OCI-LY1 (cell line): Measurements from ENCODE around the gene RAB41.

ENCODE experiments used
- H2AFZ ChIP-seq: fragments of 200-600 bp; sonication (generic), shearing (Covaris generic); 2 replicates; pipeline ENCODE4 v1.6.0; 2014; ENCODE audit warnings: antibody characterized with exemption, mild to moderate bottlenecking, low read length
- H3F3A ChIP-seq: fragments of 200-600 bp; sonication (generic), shearing (Covaris generic); 2 replicates; pipeline ENCODE4 v1.6.0; 2014; ENCODE audit warnings: mild to moderate bottlenecking, antibody characterized with exemption, low read length, moderate library complexity; ENCODE audit not compliant: insufficient read depth
- H3K27ac ChIP-seq: fragments of 200-600 bp; sonication (generic); 2 replicates; pipeline ENCODE4 v1.5.1; 2014; ENCODE audit warnings: low read length, mixed run types, mild to moderate bottlenecking, low read depth; ENCODE audit not compliant: poor library complexity, severe bottlenecking
- H3K27me3 ChIP-seq: fragments of 200-600 bp; sonication (generic); 2 replicates; pipeline ENCODE4 v1.6.0; 2014; ENCODE audit warnings: antibody characterized with exemption, mild to moderate bottlenecking, low read length, moderate library complexity; ENCODE audit not compliant: insufficient read depth
- H3K36me3 ChIP-seq: fragments of 200-600 bp; sonication (generic); 2 replicates; pipeline ENCODE4 v1.6.1; 2014; ENCODE audit warnings: mild to moderate bottlenecking, antibody characterized with exemption, low read length, moderate library complexity, mixed read lengths; ENCODE audit not compliant: insufficient read depth
- H3K4me1 ChIP-seq: fragments of 200-600 bp; sonication (generic); 2 replicates; pipeline ENCODE4 v1.5.1; 2014; ENCODE audit warnings: mild to moderate bottlenecking, low read length, moderate library complexity; ENCODE audit not compliant: insufficient read depth, severe bottlenecking
- H3K4me2 ChIP-seq: fragments of 200-600 bp; sonication (generic), shearing (Covaris generic); 2 replicates; pipeline ENCODE4 v1.6.1; 2014; ENCODE audit warnings: low read length
- H3K4me3 ChIP-seq: fragments of 200-600 bp; sonication (generic); 2 replicates; pipeline ENCODE4 v1.5.1; 2014; ENCODE audit warnings: low read length, low read depth, mild to moderate bottlenecking, mixed read lengths; ENCODE audit not compliant: poor library complexity, severe bottlenecking
- H3K79me2 ChIP-seq: fragments of 200-600 bp; shearing (Covaris generic); 2 replicates; pipeline ENCODE4 v1.6.1; 2016; ENCODE audit warnings: mixed run types, low read length, mixed read lengths; ENCODE audit not compliant: insufficient read depth
- H3K9ac ChIP-seq: fragments of 200-600 bp; sonication (generic), shearing (Covaris generic); 2 replicates; pipeline ENCODE4 v1.6.1; 2014; ENCODE audit warnings: mild to moderate bottlenecking, low read length, mixed read lengths
- H3K9me2 ChIP-seq: fragments of 200-600 bp; sonication (generic), shearing (Covaris generic); 2 replicates; pipeline ENCODE4 v1.6.1; 2014; ENCODE audit warnings: low read depth, mild to moderate bottlenecking, low read length, mixed read lengths
- H3K9me3 ChIP-seq: fragments of 200-600 bp; shearing (Covaris generic); 2 replicates; pipeline ENCODE4 v1.6.1; 2014; ENCODE audit warnings: low read length, mixed read lengths
- H4K20me1 ChIP-seq: fragments of 200-600 bp; sonication (generic), shearing (Covaris generic); 2 replicates; pipeline ENCODE4 v1.6.0; 2016; ENCODE audit warnings: mild to moderate bottlenecking, low read length; ENCODE audit not compliant: insufficient read depth
- EZH2 ChIP-seq: fragments of 200-600 bp; sonication (generic), shearing (Covaris generic); IDR thresholded peaks from 2 replicates; pipeline ENCODE4 v1.8.0; 2017; ENCODE audit warnings: borderline replicate concordance, mixed run types, mild to moderate bottlenecking, antibody characterized with exemption, low read length, moderate library complexity, mixed read lengths
- TF ChIP-seq, protein P1 (sequence below): fragments of 200-600 bp; sonication (generic), shearing (Covaris generic); IDR thresholded peaks from 2 replicates; pipeline ENCODE4 v1.5.1; 2017; ENCODE audit warnings: mild to moderate bottlenecking, antibody characterized with exemption, low read length, moderate library complexity, mixed read lengths

The RAB41 gene

DNA sequence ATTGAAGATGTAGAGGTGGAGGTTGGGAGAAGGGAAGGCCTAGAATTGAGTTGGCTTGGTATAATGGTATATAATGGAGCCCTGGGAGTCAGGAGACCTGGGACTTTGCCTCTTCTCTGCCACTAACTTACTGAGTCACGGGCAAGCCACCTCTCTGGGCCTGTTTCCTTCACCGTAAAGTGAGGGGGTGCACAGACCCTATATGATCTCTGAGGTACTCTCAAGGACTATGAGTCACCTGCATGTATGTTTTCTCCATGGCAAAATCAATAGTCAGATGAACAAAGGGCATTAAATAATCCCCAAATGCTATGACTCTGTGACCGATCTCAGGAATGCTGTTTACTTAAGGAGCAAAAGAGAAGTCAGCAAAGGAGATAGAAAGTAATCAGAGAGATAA, 27.1 kb upstream of the RAB41 start:
- no peaks in the 10 kb centered on the region for H3K9me3 ChIP-seq
- TF ChIP-seq, protein P1, sequence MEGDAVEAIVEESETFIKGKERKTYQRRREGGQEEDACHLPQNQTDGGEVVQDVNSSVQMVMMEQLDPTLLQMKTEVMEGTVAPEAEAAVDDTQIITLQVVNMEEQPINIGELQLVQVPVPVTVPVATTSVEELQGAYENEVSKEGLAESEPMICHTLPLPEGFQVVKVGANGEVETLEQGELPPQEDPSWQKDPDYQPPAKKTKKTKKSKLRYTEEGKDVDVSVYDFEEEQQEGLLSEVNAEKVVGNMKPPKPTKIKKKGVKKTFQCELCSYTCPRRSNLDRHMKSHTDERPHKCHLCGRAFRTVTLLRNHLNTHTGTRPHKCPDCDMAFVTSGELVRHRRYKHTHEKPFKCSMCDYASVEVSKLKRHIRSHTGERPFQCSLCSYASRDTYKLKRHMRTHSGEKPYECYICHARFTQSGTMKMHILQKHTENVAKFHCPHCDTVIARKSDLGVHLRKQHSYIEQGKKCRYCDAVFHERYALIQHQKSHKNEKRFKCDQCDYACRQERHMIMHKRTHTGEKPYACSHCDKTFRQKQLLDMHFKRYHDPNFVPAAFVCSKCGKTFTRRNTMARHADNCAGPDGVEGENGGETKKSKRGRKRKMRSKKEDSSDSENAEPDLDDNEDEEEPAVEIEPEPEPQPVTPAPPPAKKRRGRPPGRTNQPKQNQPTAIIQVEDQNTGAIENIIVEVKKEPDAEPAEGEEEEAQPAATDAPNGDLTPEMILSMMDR, result no peak
- no peak for TF ChIP-seq EZH2
- H4K20me1 ChIP-seq, result no peaks in the 10 kb centered on the region
- no peaks in the 10 kb centered on the region for H3K9me2 ChIP-seq
- no peaks in the 10 kb centered on the region for H3K4me1 ChIP-seq
- H3F3A ChIP-seq, result no peaks in the 10 kb centered on the region
- H3K9ac ChIP-seq, result no peak overlapping the region
- H3K4me3 ChIP-seq, result no peak overlapping the region
- H3K27me3 ChIP-seq, result no peaks in the 10 kb centered on the region
- H3K27ac ChIP-seq, result no peak overlapping the region
- H2AFZ ChIP-seq, result no peak overlapping the region
- no peak overlapping the region for H3K4me2 ChIP-seq
- no peaks in the 10 kb centered on the region for H3K36me3 ChIP-seq
- H3K79me2 ChIP-seq, result no peaks in the 10 kb centered on the region

DNA sequence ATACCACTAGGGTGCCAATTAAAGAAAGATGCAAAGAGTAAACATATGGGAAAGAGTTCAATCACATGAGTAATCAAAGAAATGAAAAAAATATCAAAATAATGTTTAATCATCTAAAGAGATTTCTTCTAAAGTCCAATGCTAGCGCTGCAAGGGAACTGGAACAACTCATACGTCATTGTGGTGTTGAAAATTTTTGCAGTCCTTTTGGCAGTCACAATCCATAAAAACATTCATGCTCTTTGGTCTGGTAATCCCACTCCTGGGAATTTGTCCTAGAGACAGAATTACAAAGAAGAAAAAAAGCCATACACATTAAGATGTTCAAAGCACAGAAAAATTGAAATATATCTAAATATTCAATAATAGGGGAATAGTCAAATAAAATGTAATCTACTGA, 26.5 kb upstream of the RAB41 start:
- Histone ChIP-seq H3K9me2 (no peaks in the 10 kb centered on the region), H3K36me3 (no peaks in the 10 kb centered on the region), H3K4me2 (no peak overlapping the region), H3K27ac (no peak overlapping the region), H2AFZ (no peak overlapping the region), H3K79me2 (no peaks in the 10 kb centered on the region), H3K4me1 (no peaks in the 10 kb centered on the region), H4K20me1 (no peaks in the 10 kb centered on the region), H3K4me3 (no peak overlapping the region), H3F3A (no peaks in the 10 kb centered on the region), H3K9me3 (no peaks in the 10 kb centered on the region), H3K9ac (no peak overlapping the region), H3K27me3 (no peaks in the 10 kb centered on the region)
- no peak for TF ChIP-seq EZH2
- TF ChIP-seq, protein P1, result no peak

DNA sequence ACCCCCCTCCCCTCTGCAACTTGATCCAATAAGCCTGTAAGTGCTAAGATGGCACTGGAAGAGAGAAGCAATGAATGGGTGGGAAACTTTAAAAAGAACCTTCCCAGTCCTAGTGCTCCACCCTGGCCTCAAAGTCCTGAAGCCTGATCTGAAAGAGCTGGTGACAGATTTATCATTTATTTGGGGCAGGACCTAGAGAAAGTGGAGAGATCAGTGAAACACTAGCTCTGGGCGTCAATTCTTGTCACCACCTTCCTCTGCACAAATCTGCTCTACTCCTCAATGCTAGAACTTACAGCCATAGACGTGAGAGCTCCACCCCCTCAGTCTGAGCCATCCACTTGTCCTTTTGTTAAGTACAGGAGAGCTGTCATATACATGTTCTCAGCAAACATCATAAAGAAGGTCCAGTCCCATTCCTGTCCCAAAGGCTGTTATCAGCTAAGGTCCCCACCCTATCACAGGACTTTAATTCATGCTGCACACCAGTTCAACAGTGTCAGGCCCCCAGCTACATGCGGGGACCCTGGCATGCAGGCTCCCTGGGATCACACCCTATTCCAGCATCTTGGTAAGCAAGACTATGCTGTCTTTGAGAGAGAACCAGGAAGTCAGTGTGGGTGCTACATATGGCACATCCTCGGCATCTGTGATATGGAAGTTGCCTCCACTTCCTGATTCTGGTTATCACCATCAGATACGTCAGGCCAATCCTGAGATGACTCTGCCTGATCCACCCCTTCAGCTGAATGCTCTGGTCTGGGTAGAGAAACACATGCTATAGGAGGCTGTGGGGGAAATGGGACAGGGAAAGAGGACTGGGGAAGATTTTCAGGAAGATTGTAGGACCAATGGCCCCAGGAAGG, 24.3 kb upstream of the RAB41 start:
- TF ChIP-seq, protein P1, result no peak
- TF ChIP-seq EZH2, result no peak
- Histone ChIP-seq H2AFZ (no peak overlapping the region), H3K27me3 (no peaks in the 10 kb centered on the region), H3K36me3 (no peaks in the 10 kb centered on the region), H4K20me1 (no peaks in the 10 kb centered on the region), H3K79me2 (no peaks in the 10 kb centered on the region), H3K9me2 (no peaks in the 10 kb centered on the region), H3F3A (no peaks in the 10 kb centered on the region), H3K9me3 (no peaks in the 10 kb centered on the region), H3K4me2 (no peak overlapping the region), H3K4me1 (no peaks in the 10 kb centered on the region), H3K9ac (no peak overlapping the region), H3K4me3 (no peak overlapping the region), H3K27ac (no peak overlapping the region)
